ENCODE data around the gene MAFG.

The MAFG gene

DNA sequence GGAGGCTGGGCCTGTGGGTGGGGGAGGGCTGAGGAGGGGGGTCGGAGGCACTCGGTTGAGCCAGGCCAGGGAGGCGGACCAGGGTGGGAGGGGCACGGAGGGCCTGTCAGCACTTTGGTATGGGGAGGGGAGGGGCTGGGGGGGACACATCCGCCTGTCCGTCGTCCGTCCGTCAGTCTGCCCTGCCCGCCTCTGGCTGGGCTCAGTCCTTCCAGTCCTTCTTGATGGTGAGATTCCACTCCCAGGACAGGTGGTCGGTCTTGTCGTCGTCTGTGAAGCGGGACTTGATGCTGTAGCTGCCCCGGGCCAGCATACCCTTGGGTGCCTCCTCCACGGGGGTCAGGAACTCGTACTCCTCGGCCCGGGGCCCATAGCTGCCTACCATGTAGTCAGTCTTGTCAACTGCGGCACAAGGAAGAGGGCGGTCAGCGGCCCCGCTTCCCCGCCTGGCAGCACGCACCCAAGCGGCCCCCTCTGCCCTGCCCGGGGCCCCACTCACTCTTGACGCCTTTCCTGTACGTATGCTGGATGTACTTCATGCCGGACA lies 58.8 kb downstream of the MAFG start:
- DNase-seq (ENCODE audit: low spot score) = no peak

Measured in CD4-positive, alpha-beta T cell treated with Interleukin-6 at 100 ng/mL for 8 hours (primary cell).